Epithelial cell of esophagus (primary cell): ENCODE data around the gene COL12A1.

Source experiments
- DNase-seq: peaks from one replicate; pipeline ENCODE4 v3.0.0; 2010; ENCODE audit warnings: low read depth
- H3K4me3 ChIP-seq: 2 replicates; pipeline ENCODE4 v1.5.1; 2011; ENCODE audit warnings: mild to moderate bottlenecking, low read length, control low read depth
- CTCF ChIP-seq: IDR thresholded peaks from 2 replicates; pipeline ENCODE4 v1.5.1; 2011; ENCODE audit warnings: low read depth, mild to moderate bottlenecking, low read length, control low read depth, inconsistent platforms; ENCODE audit not compliant: insufficient read depth; ENCODE audit errors: missing control alignments

COL12A1 gene

DNA sequence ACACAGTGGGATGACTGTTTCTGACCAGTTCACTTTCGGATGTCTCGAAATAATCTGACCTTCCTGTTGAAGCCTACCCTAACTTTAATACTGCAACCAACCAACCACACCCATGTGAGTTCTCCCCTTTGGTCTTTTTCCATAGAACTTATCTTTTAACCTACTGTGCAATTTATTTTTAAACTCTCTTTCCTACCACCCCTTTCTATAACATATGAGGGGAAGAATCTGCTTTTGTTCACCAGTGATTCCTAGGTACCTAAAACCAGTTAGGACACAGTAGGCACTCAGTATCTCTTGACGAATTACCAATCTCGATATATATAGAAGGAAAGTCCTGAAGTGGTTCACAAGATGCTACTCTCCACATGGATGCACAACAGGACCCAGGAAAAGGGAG, 30.8 kb upstream of the COL12A1 start:
- no peak overlapping the region for H3K4me3 ChIP-seq
- no peak for TF ChIP-seq CTCF
- no peak for DNase-seq

DNA sequence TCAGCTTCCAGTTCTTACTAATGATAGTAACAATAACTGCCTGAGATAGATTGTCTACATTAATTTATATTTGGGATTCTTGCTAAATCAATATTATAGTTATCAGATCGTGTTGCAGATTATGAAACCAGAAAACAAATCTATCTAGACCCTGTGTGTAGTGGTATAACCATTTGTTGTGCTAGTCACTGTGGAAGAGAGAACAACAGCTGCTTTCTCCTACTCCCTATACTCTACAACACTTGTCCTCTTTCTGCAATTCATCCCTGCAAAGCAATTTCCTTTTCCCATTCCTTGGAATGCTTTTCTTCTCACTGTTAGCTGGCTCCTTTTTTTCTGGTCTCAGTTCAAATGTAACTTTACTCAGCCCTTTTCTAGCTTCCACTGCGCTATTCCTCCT, 29.4 kb upstream of the COL12A1 start:
- no peak for TF ChIP-seq CTCF
- DNase-seq = no peak
- no peak overlapping the region for H3K4me3 ChIP-seq

DNA sequence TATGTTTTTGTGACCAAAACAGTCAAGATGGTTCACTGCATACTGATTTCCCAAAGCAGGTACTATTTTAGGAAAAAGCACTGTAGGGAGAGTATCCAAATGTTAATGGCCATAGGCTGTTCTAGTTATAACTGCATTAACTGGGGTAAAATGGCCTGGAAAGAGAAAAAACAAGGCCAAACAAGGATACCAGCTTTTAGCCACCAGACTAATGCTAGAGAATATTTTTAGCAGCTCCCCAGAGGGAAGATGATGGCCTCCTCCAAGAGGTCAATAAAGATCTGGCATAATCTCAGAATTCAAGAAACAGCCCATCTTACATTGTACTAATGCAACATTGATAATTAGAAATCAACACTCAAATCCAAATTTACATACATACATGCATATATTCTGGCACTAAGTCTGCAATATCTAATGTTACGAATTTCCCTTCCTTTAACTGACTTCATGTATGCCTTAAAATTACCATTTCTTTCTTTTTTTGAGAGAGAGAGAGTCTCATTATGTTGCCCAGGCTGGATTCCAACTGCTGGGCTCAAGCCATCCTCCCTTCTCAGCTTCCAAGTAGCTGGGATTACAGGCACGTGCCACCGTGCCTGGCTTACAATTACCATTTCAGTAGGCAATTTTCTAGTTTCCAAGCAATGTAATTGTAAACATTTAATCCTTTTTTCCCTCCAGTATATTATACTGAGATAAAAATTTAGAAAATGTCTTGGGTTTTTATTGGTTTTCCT, 28.4 kb upstream of the COL12A1 start:
- DNase-seq = no peak
- TF ChIP-seq CTCF = no peak
- H3K4me3 ChIP-seq = no peak overlapping the region

DNA sequence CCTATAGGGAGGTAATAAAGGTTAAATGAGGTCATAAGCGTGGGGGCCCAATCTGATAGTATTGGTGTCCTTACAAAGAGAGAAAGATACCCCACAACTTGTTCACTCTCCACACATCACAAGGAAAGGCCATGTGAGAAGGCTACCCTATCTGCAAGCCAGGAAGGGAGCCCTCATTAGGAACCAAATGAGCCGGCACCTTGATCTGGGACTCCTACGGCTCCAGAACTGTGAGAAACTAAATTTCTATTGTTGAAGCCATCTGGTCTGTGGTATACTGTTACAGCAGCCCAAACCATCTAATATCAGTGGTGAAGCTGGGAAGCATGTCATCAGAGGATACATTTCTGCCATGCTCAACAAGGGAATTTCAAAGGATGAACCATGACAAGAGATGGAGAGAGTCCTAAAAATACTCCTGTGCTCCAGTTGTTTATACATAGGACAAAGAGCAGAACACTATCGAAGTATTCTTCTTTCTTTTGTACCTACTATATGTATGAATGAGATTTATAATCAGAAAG, 27.3 kb upstream of the COL12A1 start:
- TF ChIP-seq CTCF = no peak
- H3K4me3 ChIP-seq = no peak overlapping the region

GRCh38 chr6:75230484-75231325, 24.9 kb upstream of the COL12A1 start:
- H3K4me3 ChIP-seq = no peak overlapping the region
- peak; percentile 90 for TF ChIP-seq CTCF
- DNase-seq = peak; percentile 63

More for the DNA sequence above, 27.3 kb upstream of the COL12A1 start:
- DNase-seq = no peak

- no peak overlapping the region for H3K4me3 ChIP-seq
- DNase-seq = no peak
- TF ChIP-seq CTCF = no peak
Measured at GRCh38 chr6:75224303-75224926, 18.6 kb upstream of the COL12A1 start.
